ENCODE measurements around the gene LSM11.

Gene LSM11

DNA sequence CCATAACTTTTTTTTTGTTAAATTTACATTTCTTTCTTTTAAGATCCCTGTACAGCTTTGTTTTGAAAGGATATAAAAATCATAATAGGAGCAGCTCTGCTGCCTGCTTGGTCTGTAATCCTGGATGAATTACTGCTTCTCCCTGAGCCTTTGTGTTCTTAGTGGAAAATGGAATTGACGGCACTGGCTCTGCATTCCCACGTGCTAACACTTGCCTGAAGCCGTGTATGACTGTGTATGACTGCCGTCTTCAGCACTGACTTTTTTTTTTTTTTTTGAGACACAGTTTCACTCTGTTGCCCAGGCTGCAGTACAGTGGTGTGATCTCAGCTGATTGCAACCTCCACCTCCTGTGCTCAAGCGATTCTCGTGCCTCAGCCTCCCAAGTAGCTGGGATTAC is 7.5 kb upstream of the LSM11 start:
- no peak for DNase-seq

DNA sequence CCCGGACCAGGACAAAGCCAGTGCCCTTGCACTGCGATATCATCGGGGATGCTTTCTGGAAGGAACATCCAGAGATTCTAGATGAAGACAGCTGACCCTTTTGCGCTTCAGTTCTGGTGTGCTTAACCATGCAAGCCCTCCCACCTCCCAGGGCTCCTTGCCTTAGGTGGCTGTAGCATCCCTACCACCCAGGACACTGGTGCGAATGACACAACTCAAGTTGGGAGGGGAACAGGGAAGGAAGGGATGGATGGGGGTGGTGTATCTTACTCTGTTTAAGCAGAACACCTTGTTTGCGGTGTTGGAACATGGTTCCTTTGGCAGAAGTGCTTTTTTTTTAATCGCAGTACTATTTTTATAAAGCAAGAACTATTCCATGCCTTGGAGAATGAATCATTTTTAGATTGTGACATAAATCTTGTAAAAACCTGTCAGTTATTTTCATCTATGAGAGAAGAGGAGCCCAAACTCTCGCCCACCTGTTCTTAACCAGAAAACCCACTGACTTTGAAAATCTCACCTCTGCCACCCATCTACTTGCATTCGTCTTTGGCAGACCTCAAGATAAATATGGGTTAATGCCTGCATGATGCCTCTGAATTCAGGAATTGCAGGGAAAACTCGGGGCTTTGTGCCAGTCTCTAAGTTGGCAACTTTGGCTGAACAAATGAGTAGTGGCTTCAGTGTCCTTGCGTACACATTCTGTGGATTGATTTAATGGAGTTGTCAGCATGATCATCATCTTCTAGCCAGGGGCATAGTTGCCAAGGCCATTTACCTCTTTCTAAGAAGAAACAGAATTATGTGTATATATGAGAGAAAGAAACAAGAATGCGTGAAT is 3.9 kb upstream of the LSM11 start:
- DNase-seq = no peak

DNA sequence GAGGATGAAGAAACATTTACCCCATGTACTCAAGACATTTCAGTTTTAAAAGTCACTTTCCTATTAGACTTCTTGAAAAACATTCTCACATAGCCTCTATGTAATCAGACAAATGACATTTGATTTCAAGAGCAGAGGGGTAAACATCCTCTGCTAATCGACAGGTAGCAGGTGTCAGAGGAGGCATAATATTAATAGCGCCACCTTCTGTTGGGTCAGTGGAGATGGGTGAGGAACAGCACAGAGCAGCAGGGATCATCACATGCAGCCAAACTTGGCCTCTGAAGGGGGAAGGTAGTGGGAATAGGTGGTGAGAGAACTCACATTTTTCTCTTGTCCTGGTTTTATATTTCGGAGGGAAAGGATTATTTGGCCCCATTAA is 3.3 kb upstream of the LSM11 start:
- no peak for DNase-seq

DNA sequence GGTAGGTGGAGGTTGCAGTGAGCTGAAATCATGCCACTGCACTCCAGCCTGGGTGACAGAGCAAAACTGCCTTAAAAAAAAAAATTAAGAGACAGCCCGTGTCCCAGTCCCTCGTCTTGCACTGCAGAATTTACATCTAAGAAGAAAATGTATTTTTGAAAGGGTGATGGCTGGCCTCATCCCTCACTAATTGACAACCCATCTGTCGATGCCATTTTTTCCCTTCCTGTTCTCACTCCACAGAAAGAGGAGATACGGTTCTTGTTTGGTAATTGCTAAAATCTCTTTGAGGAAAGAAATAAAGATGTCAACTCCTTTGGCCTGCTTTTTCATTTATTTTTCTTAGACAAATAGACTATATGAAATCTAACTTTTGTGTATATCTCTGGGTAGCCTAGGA is 2.4 kb upstream of the LSM11 start:
- no peak for DNase-seq

DNA sequence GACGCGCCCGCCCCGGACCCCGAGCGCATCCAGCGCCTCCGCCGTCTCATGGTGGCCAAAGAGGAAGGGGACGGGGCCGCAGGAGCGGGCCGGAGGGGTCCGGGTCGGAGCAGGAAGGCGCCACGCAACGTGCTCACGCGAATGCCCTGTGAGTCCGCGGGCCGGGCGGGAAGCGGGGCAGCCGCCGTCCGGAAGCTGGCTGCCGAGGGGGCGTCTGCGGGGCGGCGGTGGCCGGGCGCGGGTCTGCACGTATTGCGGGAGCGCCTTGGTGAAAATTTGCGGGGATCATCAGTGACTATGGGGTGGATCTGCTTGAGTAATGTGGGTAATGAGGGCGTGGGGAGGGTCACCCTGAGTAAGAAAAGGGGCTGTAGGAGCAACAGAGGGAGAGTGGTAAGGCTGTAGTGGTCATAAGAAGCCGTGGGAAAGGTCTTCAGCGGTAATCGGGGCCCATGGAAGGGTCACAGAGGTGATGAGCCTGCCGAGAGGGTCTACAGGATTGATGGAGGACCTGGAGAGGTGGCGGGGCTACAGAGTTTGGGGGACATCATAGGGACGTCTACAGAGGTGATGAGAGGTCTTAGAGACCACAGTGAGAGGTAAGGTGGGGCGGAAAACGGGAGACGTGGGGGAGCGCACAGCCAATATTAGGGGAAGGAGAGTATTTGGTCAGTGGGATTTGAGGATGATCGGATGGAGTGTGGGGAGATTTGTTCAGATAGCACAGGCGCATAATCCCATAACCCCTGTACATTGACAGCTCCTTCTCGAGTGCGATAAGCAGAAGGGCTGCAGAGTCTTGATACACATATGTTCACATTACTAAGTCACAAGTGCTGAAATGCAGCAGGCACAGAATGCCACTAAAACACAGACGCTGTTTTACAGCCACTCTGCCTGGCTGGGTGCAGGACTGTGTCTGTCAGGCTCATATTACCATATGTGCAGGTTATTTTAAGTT is 819 bp downstream of the LSM11 start:
- DNase-seq = no peak

DNA sequence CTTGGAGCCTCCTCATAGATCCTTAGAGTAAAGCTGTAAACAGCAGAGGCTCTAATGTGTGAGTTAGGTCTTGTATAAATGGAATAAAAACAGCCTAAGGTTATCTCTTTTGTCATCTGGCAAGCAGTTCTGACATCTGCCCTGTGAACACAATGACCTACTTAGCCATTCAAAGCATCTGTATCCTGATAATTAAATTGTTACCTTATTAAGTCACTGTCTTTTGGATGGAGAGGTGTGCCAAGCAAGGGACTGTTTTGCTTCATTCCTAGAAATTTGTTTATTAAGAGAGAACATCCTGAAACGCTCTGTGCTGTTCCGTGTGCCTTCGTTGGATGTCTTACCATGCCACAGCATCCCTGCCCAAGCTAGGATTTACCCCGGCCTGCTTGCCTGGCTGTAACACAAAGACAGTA is 1.5 kb downstream of the LSM11 start:
- DNase-seq = no peak

DNA sequence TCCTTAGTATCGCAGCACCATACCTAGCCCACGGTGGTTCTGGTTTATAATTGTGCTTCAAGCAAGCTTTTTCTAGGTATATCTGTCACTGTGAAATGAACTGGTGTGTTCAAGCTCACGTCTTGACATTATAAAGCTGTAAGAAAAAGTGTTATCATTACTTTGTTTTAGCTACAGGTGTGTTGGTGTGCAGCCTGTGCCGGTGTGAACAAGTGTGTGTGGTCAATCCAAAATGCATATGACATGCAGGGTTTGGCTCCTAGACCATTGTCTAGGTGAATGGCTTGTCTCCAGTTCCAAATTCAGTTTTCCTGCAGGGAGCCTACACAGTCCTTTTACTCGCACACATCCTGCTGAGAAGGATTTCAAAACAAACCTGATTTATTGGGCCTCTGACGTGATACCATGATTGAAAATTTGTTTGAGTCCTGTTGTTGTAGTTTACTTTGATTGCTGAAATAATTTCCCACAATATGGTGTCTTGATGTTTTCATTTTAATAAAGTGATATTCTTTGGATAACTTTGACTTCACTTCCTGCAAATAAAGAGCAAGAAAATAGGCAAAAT is 3.7 kb downstream of the LSM11 start:
- no peak for DNase-seq

DNA sequence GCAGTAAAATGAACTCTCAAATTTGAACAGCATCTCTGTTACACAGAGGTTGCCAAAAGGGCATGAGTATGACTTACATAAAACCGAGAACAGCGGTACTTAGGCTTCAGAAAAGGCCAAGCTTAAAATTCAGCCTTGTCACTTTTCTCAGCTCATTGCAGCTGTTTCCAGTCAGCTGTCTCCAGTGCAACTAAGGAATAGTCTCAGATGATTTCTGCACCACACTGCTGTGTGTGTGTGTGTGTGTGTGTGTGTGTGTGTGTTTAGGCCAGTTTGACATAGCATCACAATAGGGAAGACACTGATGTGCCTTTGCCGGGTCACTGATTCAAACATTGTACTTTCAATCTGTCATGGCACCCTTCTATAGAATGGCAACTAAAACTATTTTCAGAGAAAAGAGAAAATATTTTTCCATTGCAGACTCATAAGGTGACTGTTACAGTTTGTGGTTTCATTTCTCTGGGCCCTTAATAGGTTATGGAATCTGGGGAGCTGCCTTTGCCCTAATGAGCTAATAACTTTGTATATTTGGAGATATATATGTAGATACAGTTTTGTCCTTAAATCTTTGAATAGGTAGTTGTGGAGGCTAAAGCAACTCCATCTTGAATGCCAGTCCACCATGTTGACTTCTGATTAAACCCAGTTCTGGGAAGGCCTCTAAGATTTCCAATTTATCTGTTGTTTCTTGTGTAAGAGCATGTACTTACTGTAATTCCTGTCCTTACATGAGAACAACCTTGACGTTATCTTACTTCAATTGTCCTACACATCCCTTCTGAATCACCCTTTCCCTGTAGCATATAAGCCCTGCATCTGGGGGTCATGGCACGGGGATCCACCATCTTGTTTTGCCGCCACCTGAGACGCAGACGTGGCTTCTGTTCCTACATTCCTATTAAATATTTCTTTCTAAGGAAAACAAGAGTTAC is 4.5 kb downstream of the LSM11 start:
- no peak for DNase-seq

DNA sequence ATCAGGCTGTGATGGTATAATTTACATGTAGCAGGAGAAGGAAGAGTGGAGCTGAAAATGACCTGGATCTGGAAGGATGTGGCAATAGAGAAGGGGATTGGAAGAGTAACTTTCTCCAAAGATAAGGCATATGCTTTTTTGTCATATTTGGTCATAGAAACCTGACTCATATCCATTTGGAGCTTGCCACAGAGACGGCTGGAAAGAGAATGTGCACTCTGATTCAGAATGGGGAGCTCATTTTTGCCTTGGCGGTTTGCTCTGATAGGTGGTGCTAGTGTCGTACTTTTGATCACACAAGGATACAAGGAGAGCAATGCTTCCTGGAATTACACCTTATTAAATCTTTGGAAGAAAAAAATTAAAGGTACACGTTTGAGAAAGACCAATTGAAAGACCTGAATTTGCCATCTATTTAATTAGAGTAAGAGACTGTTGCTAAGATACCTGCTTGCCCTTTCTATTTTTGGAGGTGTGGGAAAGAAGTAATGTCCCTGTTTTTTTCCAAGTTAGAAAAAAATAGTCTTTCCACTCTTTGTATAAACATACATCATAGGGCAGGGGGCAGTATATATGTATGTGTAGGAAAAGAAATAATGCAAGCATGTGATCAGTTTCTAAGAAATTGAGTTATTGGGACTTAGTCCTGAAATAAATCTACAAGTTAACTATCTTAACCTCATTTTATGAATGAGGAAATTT is 5.4 kb downstream of the LSM11 start:
- DNase-seq = no peak

DNA sequence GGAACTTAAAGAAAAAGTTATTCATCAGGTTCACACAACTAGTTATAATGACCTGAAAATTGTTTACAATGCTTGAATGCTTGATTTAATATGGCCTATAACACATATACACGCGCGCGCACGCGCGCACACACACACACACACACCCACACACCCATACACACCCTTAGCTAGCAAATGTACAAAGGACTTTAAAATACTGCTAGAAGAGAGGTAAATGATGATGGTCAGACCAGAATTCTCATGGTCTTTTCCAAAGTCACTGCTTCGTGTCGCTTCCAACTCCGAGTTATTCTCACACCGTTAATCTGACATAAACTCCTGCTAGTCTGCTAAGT is 5.9 kb downstream of the LSM11 start:
- no peak for DNase-seq

DNA sequence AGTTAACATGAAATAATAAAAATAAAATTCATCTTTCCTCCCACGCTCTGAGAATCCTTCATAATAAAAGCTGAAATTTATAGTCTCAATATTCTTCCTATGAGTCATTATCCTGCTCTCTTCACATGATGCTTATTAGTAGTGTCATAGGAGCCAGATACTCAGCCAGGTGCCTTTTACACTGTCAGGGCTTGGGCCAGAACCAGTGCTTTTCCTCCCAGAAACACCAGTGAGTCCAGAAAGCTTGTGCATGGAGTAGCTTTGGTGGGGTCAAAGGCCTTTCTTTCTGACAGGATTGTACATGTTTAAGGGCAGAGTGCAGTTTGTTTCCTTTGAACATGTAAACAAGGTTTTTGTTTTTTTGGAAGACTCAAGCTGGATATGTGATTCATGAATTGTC is 6.8 kb downstream of the LSM11 start:
- no peak for DNase-seq

DNA sequence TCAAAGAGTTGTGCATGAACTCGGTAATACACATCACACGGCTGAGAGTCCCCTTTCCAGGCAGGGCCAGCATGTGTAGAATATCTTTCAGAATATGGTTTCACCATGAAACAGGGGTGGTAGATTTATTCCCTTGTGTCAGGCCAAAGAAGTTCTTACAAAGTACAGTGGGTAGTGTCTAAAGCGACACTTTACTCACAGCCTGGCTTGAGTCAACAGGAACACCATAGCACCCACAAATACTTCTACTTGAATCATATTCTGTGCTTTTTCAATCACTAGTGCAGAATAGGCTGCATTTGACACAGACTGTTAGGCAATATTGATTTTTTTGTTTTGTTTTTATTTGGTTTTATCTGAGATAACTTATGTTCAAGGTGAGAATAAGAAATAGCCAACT is 12.6 kb downstream of the LSM11 start:
- DNase-seq = no peak

DNA sequence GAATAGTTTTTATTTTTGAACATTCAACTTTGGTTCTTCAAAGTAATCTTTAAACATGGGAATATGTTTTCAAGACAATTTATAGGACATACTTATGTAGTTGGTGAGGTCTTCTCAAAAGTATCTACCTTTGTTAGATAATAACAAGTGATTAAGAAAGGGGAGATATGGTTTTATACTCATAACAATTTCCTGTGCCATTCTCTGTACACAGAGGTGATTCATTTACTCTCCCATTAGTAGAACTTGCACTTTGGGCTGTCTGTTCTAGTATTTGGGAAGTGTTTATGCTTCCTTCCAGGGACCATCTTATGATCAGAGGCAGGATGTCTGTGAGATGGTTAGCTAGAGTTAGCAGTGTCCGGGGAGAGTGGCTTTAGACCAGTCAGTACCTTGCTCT is 15.2 kb downstream of the LSM11 start:
- no peak for DNase-seq

DNA sequence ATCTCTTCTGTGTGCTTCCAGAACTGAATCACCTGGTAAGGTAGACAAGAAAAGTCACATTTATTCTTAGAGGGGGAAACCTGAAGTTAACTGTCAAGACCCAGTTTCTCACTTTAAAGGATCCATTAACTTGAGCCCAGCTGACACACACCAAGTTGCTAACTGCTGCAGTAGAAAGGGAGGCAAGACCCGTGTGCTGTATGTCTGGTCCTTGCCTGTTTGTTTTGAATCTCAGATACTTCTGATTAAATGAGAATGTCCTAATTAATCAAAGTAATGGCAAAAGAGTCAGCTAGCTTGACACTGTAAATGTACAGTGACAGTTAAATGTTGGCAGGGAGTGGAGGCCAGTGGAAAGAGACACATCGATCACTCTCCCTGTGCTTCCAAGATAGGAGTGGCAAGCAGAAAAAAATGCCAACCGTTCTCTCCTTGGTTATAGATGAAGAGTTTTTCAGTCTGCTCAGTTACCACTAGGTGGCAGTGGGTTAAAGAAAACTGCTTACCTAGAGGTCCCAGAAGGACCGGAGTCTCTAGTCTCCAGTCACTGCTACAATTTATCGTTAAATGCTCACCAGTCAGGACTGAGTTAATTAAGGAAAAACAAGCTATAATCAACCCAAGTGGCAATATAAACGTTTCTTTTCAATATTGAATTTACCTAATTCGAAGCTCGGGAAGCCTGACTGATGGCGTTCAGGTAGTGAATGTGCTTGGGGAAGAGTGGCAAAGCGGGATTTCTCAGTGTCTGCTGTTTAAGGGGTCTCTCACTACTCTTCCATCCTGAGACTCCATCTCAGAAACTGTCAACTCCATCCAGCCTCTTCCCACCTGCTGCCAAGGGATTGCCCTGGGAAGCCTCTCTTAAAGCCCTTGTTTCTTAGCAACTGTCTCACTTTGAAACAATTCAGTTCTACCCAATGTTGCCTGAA is 18.4 kb downstream of the LSM11 start:
- peak; percentile 41 for DNase-seq

DNA sequence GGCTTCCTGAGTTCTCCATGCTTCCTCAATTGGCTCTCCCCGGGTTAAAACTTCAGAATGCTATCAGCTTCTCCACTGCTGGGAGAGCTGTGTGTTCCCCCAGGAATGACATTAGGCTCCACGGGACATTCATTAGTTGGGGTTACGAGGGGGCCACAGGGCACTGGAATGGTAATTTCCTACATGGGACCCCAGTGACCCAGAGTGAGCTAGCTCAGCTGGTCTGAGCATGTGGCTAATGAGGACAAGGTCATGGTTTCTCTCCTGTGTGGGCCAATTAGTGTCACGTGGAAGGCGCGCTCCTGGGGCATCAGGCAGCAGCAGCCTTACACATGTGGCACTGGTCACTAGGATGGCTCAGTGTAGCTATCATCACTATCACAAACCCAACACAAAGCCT is 21.0 kb downstream of the LSM11 start:
- no peak for DNase-seq

DNA sequence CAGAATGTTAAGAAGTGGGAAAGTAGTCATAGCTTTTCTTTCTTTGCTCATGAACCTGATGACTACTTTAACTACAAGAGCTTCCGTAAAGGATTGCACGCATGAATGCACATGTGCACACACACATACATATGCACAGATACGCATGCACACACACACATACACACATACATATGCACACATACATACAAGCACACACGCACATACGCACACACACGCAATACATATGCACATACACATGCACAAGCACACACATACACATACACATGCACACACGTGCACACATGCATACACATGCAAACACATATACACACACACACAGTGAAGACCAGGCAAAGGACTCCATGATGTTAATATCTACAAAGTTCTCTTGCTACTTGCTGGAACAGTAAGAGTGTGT is 22.9 kb downstream of the LSM11 start:
- DNase-seq = no peak

DNA sequence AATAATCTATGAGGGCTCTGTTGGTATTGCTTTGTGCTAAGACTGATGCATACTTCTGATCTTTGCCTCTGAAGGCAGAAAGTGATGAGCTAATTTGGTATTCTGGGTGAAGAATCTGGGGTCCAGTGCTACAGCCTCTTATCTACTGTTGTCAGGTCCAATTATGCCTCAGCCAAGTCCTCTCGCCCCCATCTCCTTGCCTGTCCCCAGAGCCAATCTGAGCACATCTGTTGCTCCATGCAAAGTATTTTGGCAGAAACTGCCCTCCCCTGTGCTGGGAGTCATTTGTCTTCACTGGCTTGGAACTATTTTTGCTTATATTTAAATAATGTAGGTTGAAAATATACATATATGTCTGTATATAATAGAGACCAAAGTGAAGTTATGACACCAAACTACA is 23.4 kb downstream of the LSM11 start:
- DNase-seq = no peak

DNA sequence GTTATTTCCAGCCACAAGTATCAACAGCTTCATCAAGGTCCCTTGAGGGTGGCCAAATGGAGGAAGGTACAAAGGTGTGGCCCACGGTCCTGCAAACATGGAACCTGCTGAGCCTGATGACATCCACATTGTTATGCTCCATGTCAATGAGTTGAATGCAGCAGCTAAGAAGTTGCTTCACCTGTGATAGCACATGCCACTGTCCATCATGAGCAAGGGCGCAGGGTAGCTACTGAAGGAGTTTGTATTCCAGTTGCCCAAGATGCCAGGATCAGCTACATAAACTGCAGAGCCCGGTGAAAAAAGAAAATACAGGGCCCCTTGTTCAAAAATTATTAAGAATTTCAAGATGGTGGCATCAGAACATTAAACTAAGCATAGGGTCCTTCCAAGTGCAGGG is 24.2 kb downstream of the LSM11 start:
- DNase-seq = no peak

DNA sequence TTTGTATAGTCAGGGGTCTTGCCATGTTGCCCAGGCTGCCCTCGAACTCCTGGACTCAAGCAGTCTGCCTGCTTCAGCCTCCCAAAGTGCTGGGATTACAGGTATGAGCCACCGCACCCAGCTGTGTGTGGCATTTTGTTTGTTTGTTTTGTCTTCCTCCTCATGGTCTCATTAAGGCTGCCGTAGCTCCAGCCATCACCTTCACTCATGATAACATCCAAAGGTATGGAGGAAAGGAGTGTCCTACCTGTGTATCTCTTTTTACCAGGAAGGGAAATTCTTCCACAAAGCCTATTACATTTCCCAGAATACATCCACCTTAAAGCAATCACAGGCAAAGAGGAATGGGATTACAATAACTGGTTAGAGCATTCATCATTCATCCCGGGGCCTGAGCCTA is 27.2 kb downstream of the LSM11 start:
- no peak for DNase-seq

DNA sequence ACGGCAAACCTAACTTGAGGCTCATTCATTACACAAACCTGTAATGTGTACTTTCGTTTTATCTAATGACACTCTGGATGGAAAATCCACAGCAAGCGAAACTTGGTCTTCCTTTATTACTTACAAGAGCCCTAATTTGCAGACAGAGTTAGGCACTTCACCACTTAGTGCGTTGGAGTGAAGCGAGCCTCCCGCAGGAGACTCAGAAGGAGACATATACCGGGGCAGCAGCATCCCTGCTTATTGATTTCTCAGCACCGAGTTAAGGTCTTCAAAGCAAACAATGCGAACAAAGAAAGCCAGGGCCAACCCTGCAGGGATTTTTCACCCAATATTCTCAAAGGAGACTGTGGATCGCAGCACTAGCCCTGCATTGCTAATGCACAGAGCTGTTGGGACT is 28.6 kb downstream of the LSM11 start:
- no peak for DNase-seq

All from SHP77 treated with DMSO at 0.1 percent for 48 hours (cell line).